Chondrocyte (in vitro differentiated cells): ENCODE measurements around the gene CD6. TPM values are rescaled to one million over a fixed set of nuclear protein-coding genes. Genes with fewer than 3 reads are reported as not detected.

ENCODE experiments used
- DNase-seq: peaks from one replicate; pipeline ENCODE4 v3.0.0; 2021; ENCODE audit warnings: mixed read lengths, low spot score
- H3K27ac Mint-ChIP-seq: one replicate; pipeline ENCODE4 v1.8.0; 2021; ENCODE audit warnings: mild to moderate bottlenecking, moderate library complexity, mixed read lengths; ENCODE audit not compliant: unreplicated experiment
- H3K27me3 Mint-ChIP-seq: 2 replicates; pipeline ENCODE4 v1.8.0; 2021; ENCODE audit warnings: low read depth, mixed read lengths
- H3K36me3 Mint-ChIP-seq: 2 replicates; pipeline ENCODE4 v1.8.0; 2021; ENCODE audit warnings: low read depth, mixed read lengths
- H3K4me1 Mint-ChIP-seq: 2 replicates; pipeline ENCODE4 v1.8.0; 2021; ENCODE audit warnings: low read depth, mild to moderate bottlenecking, mixed read lengths
- H3K4me3 Mint-ChIP-seq: one replicate; pipeline ENCODE4 v1.8.0; 2021; ENCODE audit warnings: mild to moderate bottlenecking, moderate library complexity, mixed read lengths; ENCODE audit not compliant: unreplicated experiment
- H3K9me3 Mint-ChIP-seq: 2 replicates; pipeline ENCODE4 v1.8.0; 2021; ENCODE audit warnings: low read depth, mixed read lengths
- total RNA-seq: library from RNA; stranded (reverse); gene quantifications from 3 replicates; pipeline ENCODE4 v1.2.1, GENCODE V29; 2021
- TF ChIP-seq, protein P1 (sequence below): fragments of 200-600 bp; sonication (generic); IDR thresholded peaks from 2 replicates; pipeline ENCODE4 v1.5.0; 2021; ENCODE audit warnings: antibody characterized with exemption, mild to moderate bottlenecking, moderate library complexity

CD6 gene
- total RNA-seq, 1 donor from 2014 or later: not detected

DNA sequence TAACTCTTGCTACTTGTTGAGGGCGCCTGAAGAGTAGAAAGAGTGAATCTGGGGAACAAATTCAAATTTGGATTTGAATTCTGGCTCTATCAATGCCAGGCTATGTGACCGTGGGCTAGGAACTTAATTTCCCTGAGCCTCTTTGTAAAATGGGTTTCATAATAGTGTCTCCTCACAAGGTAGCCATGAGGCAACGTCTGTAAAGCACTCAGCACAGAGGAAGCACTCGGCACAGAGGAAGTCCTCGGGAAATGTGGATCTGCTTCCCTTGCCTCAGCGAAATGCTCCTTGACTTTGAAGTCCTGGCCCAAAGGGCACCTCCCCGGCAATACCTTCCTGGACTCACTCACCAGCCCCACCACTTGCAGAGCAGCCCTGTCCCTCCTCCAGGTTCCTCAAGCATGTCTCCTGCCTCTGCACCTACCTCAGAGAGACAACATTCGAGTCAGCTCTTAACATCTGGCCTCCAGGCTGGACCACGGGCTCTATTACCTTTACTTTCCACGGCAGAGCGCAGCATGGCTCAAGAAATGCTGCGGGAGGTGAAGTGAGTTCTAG is 17.7 kb downstream of the CD6 start:
- no peaks in the 10 kb centered on the region for H3K36me3 Mint-ChIP-seq
- peaks cover 36% of the 10 kb centered on the region for H3K27me3 Mint-ChIP-seq
- H3K4me1 Mint-ChIP-seq: no peaks in the 10 kb centered on the region
- H3K27ac Mint-ChIP-seq: no peak overlapping the region
- H3K4me3 Mint-ChIP-seq: no peak overlapping the region
- DNase-seq: peak; percentile 35
- TF ChIP-seq, protein P1, sequence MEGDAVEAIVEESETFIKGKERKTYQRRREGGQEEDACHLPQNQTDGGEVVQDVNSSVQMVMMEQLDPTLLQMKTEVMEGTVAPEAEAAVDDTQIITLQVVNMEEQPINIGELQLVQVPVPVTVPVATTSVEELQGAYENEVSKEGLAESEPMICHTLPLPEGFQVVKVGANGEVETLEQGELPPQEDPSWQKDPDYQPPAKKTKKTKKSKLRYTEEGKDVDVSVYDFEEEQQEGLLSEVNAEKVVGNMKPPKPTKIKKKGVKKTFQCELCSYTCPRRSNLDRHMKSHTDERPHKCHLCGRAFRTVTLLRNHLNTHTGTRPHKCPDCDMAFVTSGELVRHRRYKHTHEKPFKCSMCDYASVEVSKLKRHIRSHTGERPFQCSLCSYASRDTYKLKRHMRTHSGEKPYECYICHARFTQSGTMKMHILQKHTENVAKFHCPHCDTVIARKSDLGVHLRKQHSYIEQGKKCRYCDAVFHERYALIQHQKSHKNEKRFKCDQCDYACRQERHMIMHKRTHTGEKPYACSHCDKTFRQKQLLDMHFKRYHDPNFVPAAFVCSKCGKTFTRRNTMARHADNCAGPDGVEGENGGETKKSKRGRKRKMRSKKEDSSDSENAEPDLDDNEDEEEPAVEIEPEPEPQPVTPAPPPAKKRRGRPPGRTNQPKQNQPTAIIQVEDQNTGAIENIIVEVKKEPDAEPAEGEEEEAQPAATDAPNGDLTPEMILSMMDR: no peak
- H3K9me3 Mint-ChIP-seq: no peaks in the 10 kb centered on the region

DNA sequence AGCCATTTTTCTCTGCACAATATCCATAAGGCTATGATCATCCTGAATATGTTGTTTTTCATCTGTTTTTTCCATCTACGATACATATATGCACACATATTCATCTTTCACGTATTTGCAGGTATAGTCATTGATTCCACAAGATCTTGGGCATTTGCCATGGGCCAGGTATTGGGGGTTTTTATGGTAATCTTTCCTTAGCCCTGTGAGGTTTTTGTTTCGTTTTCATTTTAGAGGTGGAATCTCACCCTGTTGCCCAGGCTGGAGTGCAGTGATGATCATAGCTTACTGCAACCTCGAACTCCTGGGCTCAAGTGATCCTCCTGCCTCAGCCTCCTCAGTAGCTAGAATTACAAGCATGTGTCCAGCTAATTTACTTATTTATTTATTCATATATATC is 20.0 kb downstream of the CD6 start:
- Mint-ChIP-seq H3K27me3 (peaks cover 38% of the 10 kb centered on the region), H3K27ac (no peak overlapping the region), H3K4me3 (no peak overlapping the region), H3K36me3 (no peaks in the 10 kb centered on the region), H3K4me1 (no peaks in the 10 kb centered on the region), H3K9me3 (no peaks in the 10 kb centered on the region)
- no peak for DNase-seq
- TF ChIP-seq, protein P1: no peak

- no peaks in the 10 kb centered on the region for H3K9me3 Mint-ChIP-seq
- no peak overlapping the region for H3K4me3 Mint-ChIP-seq
- TF ChIP-seq, protein P1: no peak
- DNase-seq: peak; percentile 22
- no peaks in the 10 kb centered on the region for H3K4me1 Mint-ChIP-seq
- H3K27me3 Mint-ChIP-seq: peaks cover 35% of the 10 kb centered on the region
- no peak overlapping the region for H3K27ac Mint-ChIP-seq
- H3K36me3 Mint-ChIP-seq: no peaks in the 10 kb centered on the region
These were observed 21.4 kb downstream of the CD6 start for GRCh38 chr11:60992842-60993409.

- no peaks in the 10 kb centered on the region for H3K4me1 Mint-ChIP-seq
- H3K27ac Mint-ChIP-seq: no peak overlapping the region
- TF ChIP-seq, protein P1: no peak
- peaks cover 35% of the 10 kb centered on the region for H3K27me3 Mint-ChIP-seq
- no peaks in the 10 kb centered on the region for H3K9me3 Mint-ChIP-seq
- DNase-seq: peak; percentile 4
- H3K4me3 Mint-ChIP-seq: no peak overlapping the region
- H3K36me3 Mint-ChIP-seq: no peaks in the 10 kb centered on the region
These were observed 22.1 kb downstream of the CD6 start for GRCh38 chr11:60993615-60994014.

GRCh38 chr11:60994541-60995080 is 23.1 kb downstream of the CD6 start:
- peak; percentile 17 for DNase-seq
- TF ChIP-seq, protein P1: no peak
- H3K4me1 Mint-ChIP-seq: no peaks in the 10 kb centered on the region
- no peaks in the 10 kb centered on the region for H3K36me3 Mint-ChIP-seq
- H3K27ac Mint-ChIP-seq: no peak overlapping the region
- H3K27me3 Mint-ChIP-seq: peaks cover 29% of the 10 kb centered on the region
- no peak overlapping the region for H3K4me3 Mint-ChIP-seq
- no peaks in the 10 kb centered on the region for H3K9me3 Mint-ChIP-seq
